Dermis blood vessel endothelial cell (primary cell): ENCODE measurements around the gene PRPF38A. TPM values are rescaled to one million over a fixed set of nuclear protein-coding genes. Genes with fewer than 3 reads are reported as not detected.
A peak's percentile ranks its signal among the peaks of the same experiment; 100 is the strongest.

Source experiments
- DNase-seq: peaks from one replicate; pipeline ENCODE4 v3.0.0; 2010
- total RNA-seq: library from RNA; depleted of rRNA; stranded (reverse); fragments of >200 nt; gene quantifications from 2 replicates; pipeline ENCODE4 v1.2.3, GENCODE V29; 2014

The PRPF38A gene
- total RNA-seq, 1 donor from 2014 or later = 15.1 TPM

DNA sequence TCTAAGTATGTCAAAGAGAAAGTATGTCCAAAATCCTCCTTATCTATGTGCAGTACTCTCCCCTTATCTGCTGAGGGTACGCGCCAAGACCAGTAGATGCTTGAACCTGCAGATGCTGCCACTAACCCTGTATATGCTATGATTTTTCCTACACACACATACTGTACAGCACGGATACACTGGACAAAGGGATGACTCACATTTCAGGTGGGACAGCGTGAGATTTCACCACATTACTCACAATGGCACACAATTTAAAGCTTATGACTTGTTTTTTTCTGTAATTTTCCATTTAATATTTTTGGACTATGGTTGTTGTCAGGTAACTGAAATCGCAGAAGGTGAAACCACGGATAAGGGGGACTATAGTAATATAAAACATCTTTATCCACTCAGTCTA, 4.3 kb upstream of the PRPF38A start:
- DNase-seq = peak; percentile 35

- DNase-seq = no peak
These were observed 1.6 kb upstream of the PRPF38A start for GRCh38 chr1:52402860-52403240.

DNA sequence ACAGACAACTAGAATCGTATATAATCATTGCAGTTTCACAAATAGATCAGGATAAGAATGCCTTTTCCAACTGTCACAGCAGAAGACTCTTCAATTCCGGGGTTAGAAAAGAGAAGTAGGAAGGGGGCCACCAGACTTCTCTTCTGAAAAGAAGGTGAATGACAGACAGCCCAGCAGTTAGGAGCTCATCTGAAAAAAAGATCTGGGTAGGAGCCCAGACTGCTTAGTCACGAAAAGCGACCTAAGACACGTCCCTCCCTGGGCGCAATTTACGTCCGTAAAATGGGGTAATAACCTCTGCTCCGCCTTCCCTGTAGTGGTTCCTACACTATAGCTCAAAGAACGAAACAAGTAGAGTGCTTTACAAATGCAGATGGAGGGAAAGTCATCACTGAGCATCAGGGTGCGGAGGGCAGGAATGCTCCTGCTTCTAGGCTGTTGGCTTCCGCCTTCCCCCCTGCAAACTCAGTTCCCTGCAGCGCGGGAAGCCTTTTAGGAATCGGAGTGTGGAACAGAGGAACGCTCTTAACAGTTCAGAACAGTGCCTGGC, 761 bp upstream of the PRPF38A start:
- peak; percentile 71 for DNase-seq

GRCh38 chr1:52404975-52405338, 555 bp downstream of the PRPF38A start:
- peak; percentile 9 for DNase-seq

GRCh38 chr1:52413410-52413989, 9.1 kb downstream of the PRPF38A start:
- no peak for DNase-seq

DNA sequence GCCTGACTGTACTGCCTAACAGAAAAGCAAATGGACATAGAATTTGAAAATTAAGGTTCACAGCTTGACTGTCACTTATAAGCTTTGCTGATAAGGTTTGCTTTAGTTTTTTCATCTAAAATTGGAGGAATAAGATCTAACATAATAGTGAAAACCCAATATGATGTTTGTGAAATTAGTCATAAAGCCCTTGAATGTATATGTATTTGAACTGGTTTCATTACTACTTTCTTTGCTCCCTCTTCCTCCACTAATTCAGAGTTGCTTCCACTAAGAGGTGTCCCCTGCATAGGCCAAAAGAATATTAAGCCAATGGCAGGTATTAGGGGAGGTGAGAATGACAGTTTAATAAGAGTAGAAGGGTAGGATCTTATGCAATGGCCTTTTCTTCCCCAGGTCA, 10.5 kb downstream of the PRPF38A start:
- no peak for DNase-seq

GRCh38 chr1:52416811-52417210, 12.4 kb downstream of the PRPF38A start:
- DNase-seq = peak; percentile 91

GRCh38 chr1:52420713-52421112, 16.3 kb downstream of the PRPF38A start:
- no peak for DNase-seq

DNA sequence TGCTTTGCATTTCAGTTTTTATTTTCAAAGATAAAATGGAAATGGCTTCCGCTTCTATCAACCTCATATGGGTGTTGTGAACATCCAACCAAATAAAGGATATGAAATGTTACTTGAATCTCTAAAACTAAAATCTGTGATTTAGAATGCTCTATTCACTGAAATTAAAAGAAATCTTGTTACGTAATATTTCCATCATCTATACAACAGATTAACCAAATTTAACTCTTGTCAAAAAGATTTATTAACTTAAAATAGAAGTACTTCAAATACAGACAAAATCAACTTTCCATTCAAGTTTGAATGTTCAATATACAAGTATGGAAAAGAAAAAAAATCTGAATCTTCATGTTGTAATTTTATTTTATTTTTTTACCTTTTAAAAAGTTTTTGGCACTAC, 18.7 kb downstream of the PRPF38A start:
- no peak for DNase-seq

- DNase-seq = peak; percentile 36
These were observed 19.4 kb downstream of the PRPF38A start for GRCh38 chr1:52423771-52424170.

- peak; percentile 32 for DNase-seq
These were observed 19.8 kb downstream of the PRPF38A start for GRCh38 chr1:52424231-52424636.

- DNase-seq = no peak
These were observed 20.4 kb downstream of the PRPF38A start for GRCh38 chr1:52424813-52425212.

GRCh38 chr1:52426371-52426770, 22.0 kb downstream of the PRPF38A start:
- no peak for DNase-seq

- DNase-seq = no peak
These were observed 22.8 kb downstream of the PRPF38A start for GRCh38 chr1:52427152-52427551.

- DNase-seq = no peak
These were observed 28.4 kb downstream of the PRPF38A start for GRCh38 chr1:52432807-52433206.

DNA sequence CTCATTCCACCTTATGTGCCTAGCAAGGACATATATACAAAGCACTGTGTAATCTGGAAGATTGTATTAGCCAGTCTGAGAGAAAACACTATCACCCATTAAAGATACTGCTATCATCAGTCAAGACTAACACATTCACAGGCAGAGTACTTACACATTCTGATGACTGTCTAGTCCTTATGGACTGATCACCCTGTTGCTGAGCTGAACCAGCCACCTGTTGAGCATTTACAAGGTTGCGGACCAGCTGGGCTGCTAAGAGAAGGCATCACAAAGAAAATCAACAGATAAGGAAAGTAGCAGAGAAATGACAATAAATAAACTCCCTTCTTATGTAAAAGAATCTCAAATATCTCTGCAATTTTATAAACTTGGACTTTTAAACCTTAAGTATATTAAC, 30.8 kb downstream of the PRPF38A start:
- no peak for DNase-seq

GRCh38 chr1:52435650-52436049, 31.2 kb downstream of the PRPF38A start:
- DNase-seq = no peak

GRCh38 chr1:52436817-52437216, 32.4 kb downstream of the PRPF38A start:
- no peak for DNase-seq

- DNase-seq = no peak
These were observed 35.6 kb downstream of the PRPF38A start for GRCh38 chr1:52439976-52440375.

GRCh38 chr1:52444463-52444862, 40.1 kb downstream of the PRPF38A start:
- DNase-seq = no peak

- no peak for DNase-seq
These were observed 49.7 kb downstream of the PRPF38A start for GRCh38 chr1:52454127-52454526.

- no peak for DNase-seq
These were observed 50.4 kb downstream of the PRPF38A start for GRCh38 chr1:52454779-52455178.

DNA sequence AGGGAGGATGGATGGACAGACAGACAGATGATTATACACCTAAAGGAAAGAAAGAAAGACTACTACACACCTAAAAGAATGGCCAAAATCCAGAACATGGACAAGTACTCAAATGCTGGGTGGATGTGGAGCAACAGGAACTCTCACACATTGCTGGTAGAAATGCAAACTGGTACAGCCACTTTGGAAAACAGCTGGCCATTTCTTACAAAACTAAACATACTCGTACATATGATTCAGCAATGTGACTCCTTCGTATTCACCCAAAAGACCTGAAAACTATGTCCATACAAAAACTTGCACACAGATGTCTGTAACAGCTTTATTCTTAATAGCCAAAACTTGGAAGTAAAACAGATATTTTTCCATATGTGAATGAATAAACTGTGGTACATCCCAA, 51.3 kb downstream of the PRPF38A start:
- DNase-seq = no peak

DNA sequence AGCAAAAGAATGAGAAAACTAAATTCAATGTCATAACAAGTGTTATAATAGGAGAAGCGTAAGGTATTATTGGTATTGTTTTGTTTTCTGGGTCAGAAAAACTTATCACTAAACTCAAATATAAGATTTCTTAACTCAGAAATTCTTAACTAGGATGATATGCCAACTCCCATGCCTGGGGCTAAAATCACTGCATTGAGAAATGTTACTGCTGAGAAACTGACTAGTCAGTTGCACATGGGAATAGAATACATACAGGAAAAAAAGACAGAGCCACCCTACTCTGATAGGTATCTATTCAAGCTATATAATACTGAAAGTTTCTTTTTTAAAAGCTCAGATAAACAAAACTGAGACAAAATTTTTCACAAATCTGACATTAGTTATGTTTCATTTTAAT, 56.3 kb downstream of the PRPF38A start:
- DNase-seq = no peak

- DNase-seq = no peak
These were observed 57.4 kb downstream of the PRPF38A start for GRCh38 chr1:52461821-52462220.
